H9 (cell line): ENCODE data around the gene ATP6V1C2. TPM values are rescaled to one million over a fixed set of nuclear protein-coding genes. Genes with fewer than 3 reads are reported as not detected.

ENCODE experiments used
- DNase-seq: peaks from one replicate; pipeline ENCODE4 v3.0.0-alpha.2; 2017
- H2AFZ ChIP-seq: one replicate; pipeline ENCODE4 v1.6.1; 2013; ENCODE audit warnings: mild to moderate bottlenecking, low read length, control low read depth, moderate library complexity
- H2AK5ac ChIP-seq: 2 replicates; pipeline ENCODE4 v1.6.1; 2013; ENCODE audit warnings: low read length, control low read depth, mixed read lengths; ENCODE audit not compliant: insufficient read length
- H2BK120ac ChIP-seq: one replicate; pipeline ENCODE4 v1.6.1; 2013; ENCODE audit warnings: low read depth, mild to moderate bottlenecking, low read length, control low read depth, inconsistent platforms; ENCODE audit not compliant: poor library complexity, severe bottlenecking
- H2BK12ac ChIP-seq: 2 replicates; pipeline ENCODE4 v1.6.1; 2013; ENCODE audit warnings: low read length, control low read depth, mixed read lengths, low read depth; ENCODE audit not compliant: insufficient read length
- H2BK15ac ChIP-seq: 2 replicates; pipeline ENCODE4 v1.6.1; 2013; ENCODE audit warnings: low read depth, low read length, control low read depth
- H2BK20ac ChIP-seq: one replicate; pipeline ENCODE4 v1.6.1; 2013; ENCODE audit warnings: low read depth, mild to moderate bottlenecking, low read length, control low read depth, inconsistent platforms; ENCODE audit not compliant: poor library complexity, severe bottlenecking
- H2BK5ac ChIP-seq: 2 replicates; pipeline ENCODE4 v1.6.1; 2013; ENCODE audit warnings: low read length, control low read depth, mixed read lengths; ENCODE audit not compliant: insufficient read length
- H3K14ac ChIP-seq: 2 replicates; pipeline ENCODE4 v1.6.1; 2013; ENCODE audit warnings: low read length, control low read depth; ENCODE audit not compliant: insufficient read depth
- H3K18ac ChIP-seq: 2 replicates; pipeline ENCODE4 v1.6.1; 2013; ENCODE audit warnings: low read depth, mild to moderate bottlenecking, mixed read lengths, low read length, control low read depth; ENCODE audit not compliant: insufficient read length
- H3K23ac ChIP-seq: 2 replicates; pipeline ENCODE4 v1.6.1; 2013; ENCODE audit warnings: low read length, control low read depth, mixed read lengths, low read depth; ENCODE audit not compliant: insufficient read length
- H3K23me2 ChIP-seq: 2 replicates; pipeline ENCODE4 v1.6.1; 2013; ENCODE audit warnings: low read depth, mild to moderate bottlenecking, mixed read lengths, low read length, control low read depth; ENCODE audit not compliant: insufficient read length, poor library complexity, severe bottlenecking
- H3K27ac ChIP-seq: 2 replicates; pipeline ENCODE4 v1.5.1; 2013; ENCODE audit warnings: low read length, control low read depth, mixed read lengths, low read depth; ENCODE audit not compliant: insufficient read length
- H3K27me3 ChIP-seq: 2 replicates; pipeline ENCODE4 v1.6.1; 2013; ENCODE audit warnings: low read length, control low read depth, inconsistent platforms; ENCODE audit not compliant: insufficient read depth
- H3K4ac ChIP-seq: 2 replicates; pipeline ENCODE4 v1.6.1; 2013; ENCODE audit warnings: low read depth, mild to moderate bottlenecking, control low read depth, inconsistent platforms, low read length, moderate library complexity
- H3K4me1 ChIP-seq: 2 replicates; pipeline ENCODE4 v1.6.1; 2013; ENCODE audit warnings: low read length, control low read depth, inconsistent platforms; ENCODE audit not compliant: insufficient read depth
- H3K4me2 ChIP-seq: 2 replicates; pipeline ENCODE4 v1.6.1; 2013; ENCODE audit warnings: low read length, control low read depth, mixed read lengths; ENCODE audit not compliant: insufficient read length, insufficient read depth
- H3K56ac ChIP-seq: 2 replicates; pipeline ENCODE4 v1.6.1; 2013; ENCODE audit warnings: low read depth, mild to moderate bottlenecking, mixed read lengths, low read length, control low read depth; ENCODE audit not compliant: insufficient read length
- H3K79me1 ChIP-seq: 2 replicates; pipeline ENCODE4 v1.6.1; 2013; ENCODE audit warnings: low read depth, mild to moderate bottlenecking, moderate library complexity, low read length, control low read depth, inconsistent platforms; ENCODE audit not compliant: insufficient read depth, poor library complexity, severe bottlenecking
- H3K79me2 ChIP-seq: 2 replicates; pipeline ENCODE4 v1.6.1; 2013; ENCODE audit warnings: low read length, control low read depth, inconsistent platforms; ENCODE audit not compliant: insufficient read depth
- H3K9ac ChIP-seq: 2 replicates; pipeline ENCODE4 v1.6.1; 2013; ENCODE audit warnings: low read length, control low read depth, mixed read lengths; ENCODE audit not compliant: insufficient read length; ENCODE audit errors: extremely low read depth
- H3K9me3 ChIP-seq: one replicate; pipeline ENCODE4 v1.6.1; 2013; ENCODE audit warnings: low read depth, low read length, inconsistent platforms; ENCODE audit not compliant: control insufficient read depth
- H3T11ph ChIP-seq: one replicate; pipeline ENCODE4 v1.6.1; 2013; ENCODE audit warnings: mild to moderate bottlenecking, low read length, control low read depth, inconsistent platforms
- H4K20me1 ChIP-seq: one replicate; pipeline ENCODE4 v1.6.1; 2013; ENCODE audit not compliant: control insufficient read depth, insufficient read length, insufficient read depth
- H4K5ac ChIP-seq: 2 replicates; pipeline ENCODE4 v1.6.1; 2013; ENCODE audit warnings: low read depth, mild to moderate bottlenecking, mixed read lengths, low read length, control low read depth; ENCODE audit not compliant: insufficient read length
- H4K8ac ChIP-seq: replicated peaks from 2 replicates; pipeline ENCODE4 v1.6.1; 2013; ENCODE audit warnings: low read length, control low read depth, mixed read lengths, low read depth; ENCODE audit not compliant: insufficient read length
- H4K91ac ChIP-seq: 2 replicates; pipeline ENCODE4 v1.6.1; 2013; ENCODE audit warnings: low read depth, mild to moderate bottlenecking, moderate library complexity, mixed read lengths, low read length, control low read depth; ENCODE audit not compliant: insufficient read length
- H3K27ac Mint-ChIP-seq, 3 experiments: 2 replicates in 2 of 3; 3 replicates in 1 of 3; pipeline ENCODE4 v1.8.0; 2020 to 2021; ENCODE audit warnings: mixed read lengths in 3 of 3, mild to moderate bottlenecking in 1 of 3, moderate library complexity in 1 of 3
- H3K27me3 Mint-ChIP-seq: 2 replicates; pipeline ENCODE4 v1.8.0; 2021; ENCODE audit warnings: low read depth, mild to moderate bottlenecking, moderate library complexity, mixed read lengths
- H3K36me3 Mint-ChIP-seq, 3 experiments: 2 replicates in 2 of 3; 3 replicates in 1 of 3; pipeline ENCODE4 v1.8.0; 2020 to 2021; ENCODE audit warnings: low read depth in 3 of 3, mixed read lengths in 3 of 3; ENCODE audit not compliant: insufficient read depth in 1 of 3
- H3K4me1 Mint-ChIP-seq, 2 experiments: 2 replicates each; pipeline ENCODE4 v1.8.0; 2020; ENCODE audit warnings: mixed read lengths in 2 of 2
- H3K4me3 Mint-ChIP-seq, 2 experiments: 2 replicates in 1 of 2; 3 replicates in 1 of 2; pipeline ENCODE4 v1.8.0; 2020 to 2021; ENCODE audit warnings: mild to moderate bottlenecking in 2 of 2, mixed read lengths in 2 of 2, moderate library complexity in 1 of 2
- H3K9me3 Mint-ChIP-seq, 2 experiments: 2 replicates in 1 of 2; 3 replicates in 1 of 2; pipeline ENCODE4 v1.8.0; 2020; ENCODE audit warnings: mild to moderate bottlenecking in 2 of 2, mixed read lengths in 2 of 2, moderate library complexity in 1 of 2
- CTCF ChIP-seq: fragments of 200-600 bp; sonication (generic); conservative IDR thresholded peaks from 3 replicates; pipeline ENCODE4 v1.8.0; 2021; ENCODE audit warnings: antibody characterized with exemption, mild to moderate bottlenecking
- WGBS: extraction: QIAGEN DNeasy Blood & Tissue Kit; methylation state at CpG from one replicate; pipeline ENCODE4 v1.1.7; 2013; ENCODE audit warnings: missing lambda C conversion rate, low lambda C conversion rate, mixed read lengths; ENCODE audit not compliant: insufficient read length; ENCODE audit errors: extremely low coverage; 5-methylcytosine and 5-hydroxymethylcytosine counted together
- total RNA-seq: library from RNA; stranded (reverse); gene quantifications from 2 replicates; pipeline ENCODE4 v1.2.1, GENCODE V29; 2021

Gene ATP6V1C2
- total RNA-seq, 1 experiment from 2014 or later, result 1.2 TPM

GRCh38 chr2:10722252-10722825 is 909 bp downstream of the ATP6V1C2 start:
- Mint-ChIP-seq H3K27ac (no peak overlapping the region), H3K27me3 (peaks cover 93% of the 10 kb centered on the region)
- no peak overlapping the region for H2AFZ ChIP-seq

More at GRCh38 chr2:10722252-10722825, 909 bp downstream of the ATP6V1C2 start:
- Mint-ChIP-seq H3K4me3 (peak overlapping the region; percentile 67 to 86), H3K9me3 (peaks cover 0 to 6% of the 10 kb centered on the region in 2 experiments; a peak in 2 of 5 replicates), H3K4me1 (peaks cover 12 to 15% of the 10 kb centered on the region in 2 experiments), H3K36me3 (no peaks in the 10 kb centered on the region; a peak in 2 of 7 replicates)
- H2BK15ac ChIP-seq, result no peak overlapping the region
- no peaks in the 10 kb centered on the region for H3K9me3 ChIP-seq
- no peaks in the 10 kb centered on the region for H4K20me1 ChIP-seq
- H3K79me1 ChIP-seq, result no peaks in the 10 kb centered on the region
- no CpG with 5 or more reads among the region's 7 CpGs for WGBS
- H3K27ac ChIP-seq, result no peak overlapping the region
- H4K5ac ChIP-seq, result no peak overlapping the region
- no peak overlapping the region for H2BK12ac ChIP-seq
- no peaks in the 10 kb centered on the region for H3K79me2 ChIP-seq
- no peak overlapping the region for H3K14ac ChIP-seq
- H4K8ac ChIP-seq, result no peak overlapping the region
- peaks cover 36% of the 10 kb centered on the region for H3K27me3 ChIP-seq
- TF ChIP-seq CTCF, result no peak
- no peaks in the 10 kb centered on the region for H3K4me1 ChIP-seq
- no peak overlapping the region for H3T11ph ChIP-seq
- no peak overlapping the region for H3K4ac ChIP-seq
- H3K23me2 ChIP-seq, result peaks cover 10% of the 10 kb centered on the region
- no peak overlapping the region for H2BK5ac ChIP-seq
- no peak overlapping the region for H2BK120ac ChIP-seq
- no peak overlapping the region for H2BK20ac ChIP-seq
- H3K18ac ChIP-seq, result no peak overlapping the region
- H3K9ac ChIP-seq, result no peak overlapping the region
- no peak overlapping the region for H2AK5ac ChIP-seq
- no peak overlapping the region for H3K56ac ChIP-seq
- no peak for DNase-seq
- H3K4me2 ChIP-seq, result peak overlapping the region; percentile 57
- H4K91ac ChIP-seq, result no peak overlapping the region
- no peak overlapping the region for H3K23ac ChIP-seq
